Activated CD8-positive, alpha-beta memory T cell treated with anti-CD3 and anti-CD28 coated beads, Interleukin-2, amount 50 U/mL, for 1 hour (primary cell): ENCODE results near the gene SMPD4.
"Not testable (repeated sequence)": the region's sequence is repeated elsewhere in the genome, so short reads cannot be mapped to it uniquely, and the experiment has no call there.

Experiments
- DNase-seq: peaks from one replicate; pipeline ENCODE4 v3.0.0-alpha.2; 2020; ENCODE audit errors: extremely low read depth

SMPD4 gene

DNA sequence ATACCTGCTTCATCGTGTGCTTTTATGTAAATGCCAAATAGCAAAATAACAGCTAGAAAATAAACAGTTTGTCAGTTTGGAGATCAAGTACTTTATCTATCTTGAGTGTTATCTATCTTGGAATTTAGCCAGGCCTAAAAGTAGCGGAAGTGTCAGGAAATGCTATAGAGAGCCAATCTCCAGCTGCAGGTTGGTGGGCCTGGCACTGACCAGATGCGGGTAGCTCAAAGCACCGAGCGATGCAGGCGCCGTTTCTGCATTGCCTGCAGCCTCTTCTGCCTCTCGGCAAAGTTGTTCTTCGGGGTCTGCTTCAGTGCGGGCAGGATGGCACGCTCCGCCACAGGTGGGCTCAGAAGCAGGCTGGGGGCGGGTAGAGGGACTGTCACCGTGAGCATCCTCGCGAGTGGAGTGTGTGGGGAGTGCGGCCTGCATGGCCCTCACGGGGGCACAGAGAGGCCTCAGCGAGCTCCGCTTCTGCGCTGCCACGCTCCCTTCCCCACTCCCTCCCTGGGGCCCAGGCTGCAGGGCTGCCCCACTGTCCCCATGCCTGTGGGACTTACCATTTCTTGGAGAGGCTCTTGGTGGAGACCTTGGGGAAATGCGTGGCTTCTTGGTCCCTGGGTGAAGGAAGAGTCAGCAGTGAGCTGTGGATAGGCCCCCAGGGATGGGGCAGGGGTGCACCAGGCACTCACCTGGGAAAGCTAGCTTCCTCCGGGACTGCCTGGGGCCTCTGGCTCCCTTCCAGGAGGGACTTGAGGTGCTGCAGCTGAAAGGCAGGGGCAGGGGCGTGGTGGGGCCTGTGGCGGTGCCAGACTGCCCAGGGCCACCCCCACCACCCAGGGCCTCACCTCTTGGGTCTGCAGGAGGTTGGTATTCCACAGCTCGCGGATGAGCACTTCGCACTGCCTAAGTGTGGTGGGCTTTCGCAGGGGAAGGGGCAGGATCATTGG lies 41.8 kb downstream of the SMPD4 start:
- DNase-seq = not testable (repeated sequence)

GRCh38 chr2:130138841-130139251 lies 42.6 kb downstream of the SMPD4 start:
- not testable (repeated sequence) for DNase-seq

DNA sequence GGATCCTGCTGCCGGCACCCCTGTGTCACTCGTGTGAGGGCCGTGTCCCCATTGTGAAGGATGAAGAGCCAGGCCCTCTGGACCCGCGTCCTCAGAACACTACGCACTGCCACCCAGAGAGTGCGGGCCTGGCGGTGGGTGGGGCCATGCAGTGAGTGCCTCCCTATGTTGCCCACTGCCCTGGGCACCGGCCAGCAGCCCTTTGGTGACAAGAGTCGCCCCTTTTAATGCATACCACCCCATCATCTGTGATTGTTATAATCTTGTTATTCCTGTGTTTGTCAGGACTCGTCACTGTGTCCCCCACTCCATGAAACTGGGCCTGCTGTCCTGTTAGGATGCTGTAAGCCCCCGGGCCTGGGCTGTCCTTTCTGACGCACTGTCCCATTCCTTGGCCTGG lies 43.1 kb downstream of the SMPD4 start:
- DNase-seq = not testable (repeated sequence)

- DNase-seq = not testable (repeated sequence)
Measured at GRCh38 chr2:130137118-130137517, 44.3 kb downstream of the SMPD4 start.

- not testable (repeated sequence) for DNase-seq
Measured at GRCh38 chr2:130136546-130136945, 44.9 kb downstream of the SMPD4 start.

DNA sequence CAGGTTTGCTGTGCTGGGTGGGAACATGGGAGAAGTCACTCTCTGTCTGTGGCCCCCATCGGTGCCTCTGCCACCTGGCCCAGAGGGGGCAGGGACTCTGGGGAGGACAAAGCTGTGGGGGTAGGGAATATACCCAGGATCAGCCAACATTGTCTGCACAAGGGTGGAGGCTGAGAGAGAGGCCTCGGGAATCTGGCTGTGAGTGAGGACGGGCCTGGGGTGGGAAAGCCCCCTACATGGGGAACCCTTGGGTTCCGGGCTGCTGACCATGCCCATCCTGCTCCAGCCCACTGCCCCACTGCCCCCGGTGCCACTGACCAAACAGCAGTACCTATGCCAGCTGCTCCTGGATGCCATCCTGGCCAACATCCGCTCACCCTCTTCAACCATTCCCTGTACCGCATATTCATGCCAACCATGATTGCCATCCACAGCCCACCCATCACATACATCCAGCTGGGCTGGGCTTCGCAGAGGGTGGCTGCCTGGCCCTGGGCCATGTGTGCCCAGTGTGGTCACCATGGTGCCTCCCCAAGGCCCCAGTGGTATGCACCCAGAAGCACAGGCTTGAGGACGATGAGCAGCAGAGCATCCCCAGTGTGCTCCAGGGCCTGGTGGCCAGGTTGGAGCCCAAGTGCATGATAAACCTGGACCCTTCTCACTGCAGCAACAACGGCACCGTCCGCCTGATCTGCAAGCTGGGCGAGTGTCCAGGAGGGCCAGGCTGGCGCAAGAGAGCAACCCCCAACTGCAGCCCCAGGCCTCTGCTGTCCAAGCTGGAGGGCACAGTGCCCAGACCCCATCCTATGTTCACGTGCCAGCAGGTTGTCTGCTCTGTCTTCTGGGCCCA lies 45.5 kb downstream of the SMPD4 start:
- no peak for DNase-seq

DNA sequence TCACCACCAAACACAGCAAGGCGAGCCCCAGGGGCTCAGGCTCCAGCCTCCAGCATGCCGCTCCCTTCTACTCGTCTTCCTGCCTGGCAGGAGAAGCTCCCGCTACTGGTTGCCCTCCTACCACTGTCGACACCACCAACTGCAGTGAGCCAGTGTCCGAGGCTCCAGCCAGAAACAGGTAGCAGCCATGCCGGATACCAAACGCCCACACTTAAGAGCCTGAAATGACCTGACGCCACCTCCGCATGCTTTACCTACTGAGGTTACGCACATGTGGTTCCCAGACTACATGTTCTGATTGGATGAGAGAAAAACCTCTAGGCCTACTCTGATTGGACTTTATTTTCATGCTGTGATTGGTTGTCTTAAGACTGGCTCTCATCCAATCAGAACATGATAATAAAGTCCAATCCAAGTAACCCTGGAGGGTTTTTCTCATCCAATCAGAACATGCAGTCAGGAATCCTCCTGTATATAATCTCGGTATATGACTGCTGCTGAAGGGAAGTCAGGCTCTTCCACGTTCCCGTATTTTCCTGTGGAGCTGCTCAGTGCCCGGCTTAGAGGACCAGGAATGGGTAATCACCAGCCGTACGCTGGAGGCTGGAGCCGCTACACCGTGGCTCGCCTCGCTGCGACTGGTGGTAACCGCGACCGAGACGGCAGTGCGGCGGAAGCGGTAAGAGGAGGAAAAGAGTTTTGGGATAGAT lies 52.1 kb downstream of the SMPD4 start, which contains the start of gene POTEF:
POTEF (minus strand) TSS at position 103 of the 710 bp plus-strand sequence. CDS start 8,707 bp downstream, outside the sequence.
- not testable (repeated sequence) for DNase-seq

- not testable (repeated sequence) for DNase-seq
Measured at GRCh38 chr2:130128464-130128863, 52.9 kb downstream of the SMPD4 start.

- not testable (repeated sequence) for DNase-seq
Measured at GRCh38 chr2:130127726-130128125, 53.7 kb downstream of the SMPD4 start.

DNA sequence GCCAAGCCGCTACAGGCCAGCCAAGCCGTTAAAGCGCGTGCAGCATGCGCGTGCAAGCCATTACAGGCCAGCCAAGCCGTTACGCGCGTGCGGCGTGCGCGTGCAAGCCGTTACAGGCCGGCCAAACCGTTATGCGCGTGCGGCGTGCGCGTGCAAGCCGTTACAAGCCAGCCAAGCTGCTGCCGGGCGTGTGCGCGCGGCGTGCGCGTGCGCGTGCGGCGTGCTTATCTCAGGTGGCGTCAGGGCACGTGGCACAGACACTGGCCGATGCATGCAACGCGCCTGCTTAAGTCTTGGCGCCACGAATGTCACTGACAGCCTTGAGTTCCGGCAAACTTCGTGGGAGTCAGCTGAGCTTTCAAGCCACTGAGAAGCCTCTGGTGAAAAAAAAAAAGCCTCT lies 60.5 kb downstream of the SMPD4 start:
- DNase-seq = not testable (repeated sequence)

DNA sequence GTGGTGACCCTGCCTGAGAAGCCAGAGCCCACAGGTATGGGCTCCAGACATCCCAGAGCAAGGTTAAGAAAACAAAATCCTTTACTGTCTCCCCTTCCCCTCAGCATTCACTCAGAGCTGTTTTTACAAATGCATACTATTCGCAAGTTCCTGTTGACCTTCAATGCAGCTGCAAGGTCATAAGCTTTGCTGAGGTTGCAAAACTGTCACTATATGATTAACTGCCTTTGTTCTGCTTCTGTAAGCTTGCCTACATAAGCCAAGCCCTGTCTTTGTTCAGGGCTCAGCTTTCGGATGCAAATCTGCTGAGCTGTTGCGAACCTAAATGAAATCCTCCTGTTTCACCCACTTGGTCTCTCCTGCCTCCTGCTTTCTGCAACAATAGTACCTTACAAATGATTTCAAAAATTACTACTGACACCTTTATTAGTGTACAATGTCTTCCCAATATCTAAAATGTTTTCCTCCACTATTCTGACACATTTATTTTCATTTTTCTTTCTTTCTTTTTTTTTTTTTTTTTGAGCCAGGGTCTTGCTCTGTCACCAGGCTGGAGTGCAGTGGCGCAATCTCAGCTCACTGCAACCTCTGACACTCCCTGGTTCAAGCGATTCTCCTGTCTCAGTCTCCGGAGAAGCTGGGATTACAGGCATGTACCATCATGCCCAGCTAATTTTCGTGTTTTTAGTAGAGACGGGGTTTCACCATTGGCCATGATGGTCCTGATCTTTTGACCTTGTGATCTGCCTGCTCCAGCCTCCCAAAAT lies 78.6 kb downstream of the SMPD4 start:
- DNase-seq = not testable (repeated sequence)
